Prostate gland (tissue), 2 donors: ENCODE measurements around the gene POLR3GL.
"Not testable (repeated sequence)": the region's sequence is repeated elsewhere in the genome, so short reads cannot be mapped to it uniquely, and the experiment has no call there.

Experiments used
- POLR2A ChIP-seq: fragments of 450-650 bp; IDR thresholded peaks from one replicate; pipeline ENCODE4 v1.6.1; 2016; ENCODE audit warnings: antibody characterized with exemption, mild to moderate bottlenecking
- POLR2AphosphoS5 ChIP-seq: sonication (generic); formaldehyde crosslinking; IDR thresholded peaks from one replicate; pipeline ENCODE4 v1.6.1; 2017; ENCODE audit warnings: antibody characterized with exemption
- TF ChIP-seq, protein P1 (sequence below), 4 experiments: fragments of 200-600 bp in 2 of 4; fragments of 450-650 bp in 2 of 4; sonication (generic) in 2 of 4; IDR thresholded peaks; 1 replicate in 3 of 4; 2 replicates in 1 of 4; pipeline ENCODE4 v1.5.1; 2016 to 2019; ENCODE audit warnings: antibody characterized with exemption in 4 of 4, mild to moderate bottlenecking in 2 of 4, moderate library complexity in 2 of 4

- TF ChIP-seq, protein P1, sequence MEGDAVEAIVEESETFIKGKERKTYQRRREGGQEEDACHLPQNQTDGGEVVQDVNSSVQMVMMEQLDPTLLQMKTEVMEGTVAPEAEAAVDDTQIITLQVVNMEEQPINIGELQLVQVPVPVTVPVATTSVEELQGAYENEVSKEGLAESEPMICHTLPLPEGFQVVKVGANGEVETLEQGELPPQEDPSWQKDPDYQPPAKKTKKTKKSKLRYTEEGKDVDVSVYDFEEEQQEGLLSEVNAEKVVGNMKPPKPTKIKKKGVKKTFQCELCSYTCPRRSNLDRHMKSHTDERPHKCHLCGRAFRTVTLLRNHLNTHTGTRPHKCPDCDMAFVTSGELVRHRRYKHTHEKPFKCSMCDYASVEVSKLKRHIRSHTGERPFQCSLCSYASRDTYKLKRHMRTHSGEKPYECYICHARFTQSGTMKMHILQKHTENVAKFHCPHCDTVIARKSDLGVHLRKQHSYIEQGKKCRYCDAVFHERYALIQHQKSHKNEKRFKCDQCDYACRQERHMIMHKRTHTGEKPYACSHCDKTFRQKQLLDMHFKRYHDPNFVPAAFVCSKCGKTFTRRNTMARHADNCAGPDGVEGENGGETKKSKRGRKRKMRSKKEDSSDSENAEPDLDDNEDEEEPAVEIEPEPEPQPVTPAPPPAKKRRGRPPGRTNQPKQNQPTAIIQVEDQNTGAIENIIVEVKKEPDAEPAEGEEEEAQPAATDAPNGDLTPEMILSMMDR (IDR thresholded peaks at IDR 0.05) = not testable (repeated sequence)
- not testable (repeated sequence) for TF ChIP-seq POLR2AphosphoS5, POLR2A
Observed at GRCh38 chr1:146026650-146027049, 62.2 kb downstream of the POLR3GL start.
